CD14-positive monocyte (primary cell): ENCODE measurements around the gene EIPR1. TPM values are rescaled to one million over a fixed set of nuclear protein-coding genes. Genes with fewer than 3 reads are reported as not detected.
A peak's percentile ranks its signal among the peaks of the same experiment; 100 is the strongest.

ENCODE experiments used
- DNase-seq, 3 donors: peaks; one replicate each; pipeline ENCODE4 v3.0.0-alpha.2; 2011 to 2022
- H2AFZ ChIP-seq: 2 replicates; pipeline ENCODE4 v1.6.0; 2012; ENCODE audit warnings: mild to moderate bottlenecking, low read depth, low read length, inconsistent platforms; ENCODE audit not compliant: insufficient read depth, poor library complexity, severe bottlenecking
- H3K27ac ChIP-seq, 2 donors: 1 replicate in 1 of 2; 2 replicates in 1 of 2; pipeline ENCODE4 v1.5.1; 2012 to 2013; ENCODE audit warnings: low read length in 2 of 2, control low read depth in 1 of 2, inconsistent platforms in 1 of 2, low read depth in 1 of 2, mild to moderate bottlenecking in 1 of 2
- H3K27me3 ChIP-seq, 2 donors: one replicate each; pipeline versions ENCODE4 v1.6.0 to v1.6.1; 2011 to 2013; ENCODE audit warnings: low read length in 2 of 2; ENCODE audit not compliant: control insufficient read depth in 2 of 2, insufficient read depth in 2 of 2
- H3K36me3 ChIP-seq, 2 donors: replicated peaks in 1 of 2; 1 replicate in 1 of 2; 2 replicates in 1 of 2; pipeline versions ENCODE4 v1.5.1 to v1.6.1; 2012 to 2013; ENCODE audit warnings: low read length in 2 of 2, control low read depth in 1 of 2, inconsistent platforms in 1 of 2, mild to moderate bottlenecking in 1 of 2; ENCODE audit not compliant: insufficient read depth in 2 of 2, control insufficient read depth in 1 of 2
- H3K4me1 ChIP-seq, 2 donors: 1 replicate in 1 of 2; 2 replicates in 1 of 2; pipeline versions ENCODE4 v1.5.1 to v1.6.1; 2012 to 2013; ENCODE audit warnings: low read length in 2 of 2, control low read depth in 1 of 2, inconsistent platforms in 1 of 2, mild to moderate bottlenecking in 1 of 2, moderate library complexity in 1 of 2; ENCODE audit not compliant: insufficient read depth in 2 of 2, control insufficient read depth in 1 of 2
- H3K4me2 ChIP-seq: replicated peaks from 2 replicates; pipeline ENCODE3; 2012; ENCODE audit warnings: low read length, moderate library complexity, mild to moderate bottlenecking; ENCODE audit not compliant: poor library complexity, severe bottlenecking; ENCODE audit errors: extremely low read depth
- H3K4me3 ChIP-seq, 3 experiments: fragments of 200-600 bp in 1 of 3; sonication (generic) in 1 of 3; replicated peaks in 1 of 3; 1 replicate in 2 of 3; 2 replicates in 1 of 3; pipeline ENCODE4 v1.5.1; 2011 to 2013; ENCODE audit warnings: low read length in 3 of 3, mild to moderate bottlenecking in 3 of 3, control low read depth in 2 of 3, low read depth in 2 of 3, inconsistent platforms in 1 of 3, moderate library complexity in 1 of 3
- H3K79me2 ChIP-seq: 2 replicates; pipeline ENCODE4 v1.6.0; 2012; ENCODE audit warnings: mild to moderate bottlenecking, control low read depth, inconsistent platforms, low read length, moderate library complexity; ENCODE audit not compliant: insufficient read depth
- H3K9ac ChIP-seq: 2 replicates; pipeline ENCODE4 v1.6.0; 2017; ENCODE audit warnings: low read length, mild to moderate bottlenecking; ENCODE audit not compliant: insufficient read depth, poor library complexity, severe bottlenecking
- H3K9me3 ChIP-seq, 2 donors: replicated peaks in 1 of 2; 1 replicate in 1 of 2; 2 replicates in 1 of 2; pipeline versions ENCODE4 v1.5.1 to v1.6.1; 2012 to 2013; ENCODE audit warnings: low read length in 2 of 2, control low read depth in 1 of 2; ENCODE audit not compliant: control insufficient read depth in 1 of 2, insufficient read depth in 1 of 2
- H4K20me1 ChIP-seq: 2 replicates; pipeline ENCODE4 v1.6.0; 2012; ENCODE audit warnings: mild to moderate bottlenecking, low read length, control low read depth, moderate library complexity; ENCODE audit not compliant: insufficient read depth
- H3K27ac Mint-ChIP-seq, 7 donors: one replicate each; pipeline ENCODE4 v1.8.0; 2020; ENCODE audit warnings: mild to moderate bottlenecking in 7 of 7, mixed read lengths in 7 of 7, moderate library complexity in 6 of 7, inconsistent platforms in 2 of 7
- H3K27me3 Mint-ChIP-seq, 3 donors: one replicate each; pipeline ENCODE4 v1.8.0; 2021 to 2022; ENCODE audit warnings: low read depth in 3 of 3, mild to moderate bottlenecking in 3 of 3, mixed read lengths in 3 of 3, moderate library complexity in 3 of 3, inconsistent platforms in 1 of 3
- H3K36me3 Mint-ChIP-seq, 2 donors: one replicate each; pipeline ENCODE4 v1.8.0; 2020; ENCODE audit warnings: mixed read lengths in 2 of 2, inconsistent platforms in 1 of 2, mild to moderate bottlenecking in 1 of 2
- H3K4me1 Mint-ChIP-seq: one replicate; pipeline ENCODE4 v1.8.0; 2020; ENCODE audit warnings: mild to moderate bottlenecking, mixed read lengths
- H3K4me3 Mint-ChIP-seq, 2 donors: one replicate each; pipeline ENCODE4 v1.8.0; 2020; ENCODE audit warnings: mild to moderate bottlenecking in 2 of 2, mixed read lengths in 2 of 2, moderate library complexity in 1 of 2
- H3K9me3 Mint-ChIP-seq, 7 donors: one replicate each; pipeline ENCODE4 v1.8.0; 2020 to 2022; ENCODE audit warnings: mixed read lengths in 7 of 7, mild to moderate bottlenecking in 6 of 7, moderate library complexity in 6 of 7, inconsistent platforms in 2 of 7
- CTCF ChIP-seq: fragments of 200-600 bp; IDR thresholded peaks from one replicate; pipeline ENCODE4 v1.8.0; 2022; ENCODE audit warnings: antibody characterized with exemption, mild to moderate bottlenecking
- WGBS: methylation state at CpG from one replicate; pipeline ENCODE4 v1.1.5; 2013; ENCODE audit warnings: missing lambda C conversion rate; ENCODE audit not compliant: insufficient coverage; 5-methylcytosine and 5-hydroxymethylcytosine counted together
- intact Hi-C, 2 donors: fragments of 100-400 bp; cut with micrococcal nuclease; formaldehyde crosslinking; loops; one replicate each; pipeline versions ENCODE4 v1.15.0 to v1.15.1; 2023
- polyA plus RNA-seq, 3 donors: library from polyadenylated mRNA; depleted of rRNA in 1 of 3; unstranded in 2 of 3; stranded (reverse) in 1 of 3; fragments of 300-500 nt in 2 of 3; fragments of >200 nt in 1 of 3; fragmentation: Illumina TruSeq in 2 of 3; gene quantifications; 1 replicate in 2 of 3; 2 replicates in 1 of 3; pipeline ENCODE4 v1.2.3, GENCODE V29; 2012 to 2021

The EIPR1 gene
- polyA plus RNA-seq, 3 donors = 19.0 to 22.4 (median 20.8) TPM

GRCh38 chr2:3185256-3185655 lies 192.4 kb downstream of the EIPR1 start:
- Histone ChIP-seq H3K4me3 (no peak overlapping the region), H3K4me1 (no peaks in the 10 kb centered on the region), H3K4me2 (no peak overlapping the region), H3K27ac (no peak overlapping the region), H3K79me2 (no peaks in the 10 kb centered on the region), H2AFZ (no peak overlapping the region), H3K36me3 (peaks cover 12 to 18% of the 10 kb centered on the region in 2 donors), H3K9me3 (peaks cover 6 to 19% of the 10 kb centered on the region in 2 donors), H4K20me1 (no peaks in the 10 kb centered on the region), H3K27me3 (no peaks in the 10 kb centered on the region), H3K9ac (no peak overlapping the region)
- H3K4me1 Mint-ChIP-seq = no peaks in the 10 kb centered on the region
- H3K4me3 Mint-ChIP-seq = no peak overlapping the region
- peak overlapping the region in 1 of 7 donors; percentile 72 for H3K27ac Mint-ChIP-seq
- H3K27me3 Mint-ChIP-seq = peaks cover 0 to 3% (median 0%) of the 10 kb centered on the region in 3 donors
- WGBS = 87% methylated on average over 10 of the region's 15 CpGs
- intact Hi-C loops = no loop called here
- no peak for DNase-seq
- H3K36me3 Mint-ChIP-seq = peaks cover 31 to 54% of the 10 kb centered on the region in 2 donors
- no peak for TF ChIP-seq CTCF
- H3K9me3 Mint-ChIP-seq = peaks cover 0 to 20% (median 8%) of the 10 kb centered on the region in 7 donors

- H3K4me3 Mint-ChIP-seq = no peak overlapping the region
- Histone ChIP-seq H3K4me1 (no peaks in the 10 kb centered on the region), H3K27me3 (no peaks in the 10 kb centered on the region), H3K9me3 (peaks cover 6 to 20% of the 10 kb centered on the region in 2 donors), H3K9ac (no peak overlapping the region), H3K36me3 (peaks cover 8 to 12% of the 10 kb centered on the region in 2 donors), H3K4me3 (no peak overlapping the region), H4K20me1 (no peaks in the 10 kb centered on the region), H2AFZ (no peak overlapping the region), H3K79me2 (no peaks in the 10 kb centered on the region), H3K27ac (no peak overlapping the region), H3K4me2 (no peak overlapping the region)
- no peak for DNase-seq
- H3K27ac Mint-ChIP-seq = no peak overlapping the region
- intact Hi-C loops = no loop called here
- H3K9me3 Mint-ChIP-seq = peaks cover 0 to 21% (median 9%) of the 10 kb centered on the region in 7 donors
- no peak for TF ChIP-seq CTCF
- WGBS = 100% methylated on average over 6 of the region's 11 CpGs
- H3K4me1 Mint-ChIP-seq = no peaks in the 10 kb centered on the region
- peaks cover 28 to 43% of the 10 kb centered on the region in 2 donors for H3K36me3 Mint-ChIP-seq
- peaks cover 0 to 3% (median 0%) of the 10 kb centered on the region in 3 donors for H3K27me3 Mint-ChIP-seq
These were observed 193.5 kb downstream of the EIPR1 start for GRCh38 chr2:3184167-3184566.
